ENCODE data around the gene SDK2.

- TF ChIP-seq POLR2A (IDR thresholded peaks at IDR 0.05) (no peak), CTCF (IDR thresholded peaks at IDR 0.05) (no peak), EP300 (IDR thresholded peaks at IDR 0.05) (no peak)
Observed at GRCh38 chr17:73650617-73651200, 6.5 kb upstream of the SDK2 start.

Measured in ovary (tissue), 3 donors.